GM23248 (cell line): ENCODE measurements around the gene KCP.

Experiments used
- EZH2 ChIP-seq: fragments of 200-600 bp; sonication (generic); IDR thresholded peaks from 2 replicates; pipeline ENCODE4 v1.6.1; 2018; ENCODE audit warnings: antibody characterized with exemption, mild to moderate bottlenecking; ENCODE audit not compliant: insufficient read depth, poor library complexity, severe bottlenecking
- EZH2phosphoT487 ChIP-seq: fragments of 200-600 bp; sonication (generic); IDR thresholded peaks from 2 replicates; pipeline ENCODE4 v1.6.1; 2018; ENCODE audit warnings: antibody characterized with exemption, moderate library complexity, mild to moderate bottlenecking, low read depth; ENCODE audit not compliant: insufficient read depth

GRCh38 chr7:128955981-128956380 lies 45.5 kb upstream of the KCP start:
- no peak for TF ChIP-seq EZH2
- TF ChIP-seq EZH2phosphoT487 = no peak
